Mesenchymal stem cell (in vitro differentiated cells and primary cell): Measurements from ENCODE around the gene SHISA4.
A peak's percentile ranks its signal among the peaks of the same experiment; 100 is the strongest.

ENCODE experiments used
- DNase-seq: peaks from one replicate; pipeline ENCODE4 v3.0.0-alpha.2; 2013
- H2AFZ ChIP-seq: one replicate; pipeline ENCODE4 v1.6.1; 2013; ENCODE audit warnings: low read depth, mild to moderate bottlenecking, control low read depth, inconsistent platforms, low read length, moderate library complexity
- H2AK5ac ChIP-seq: 2 replicates; pipeline ENCODE4 v1.6.1; 2013; ENCODE audit warnings: low read length, moderate library complexity, mild to moderate bottlenecking, inconsistent platforms; ENCODE audit not compliant: severe bottlenecking
- H2BK120ac ChIP-seq: one replicate; pipeline ENCODE4 v1.6.1; 2013; ENCODE audit warnings: low read depth, mild to moderate bottlenecking, inconsistent platforms, low read length, moderate library complexity
- H2BK12ac ChIP-seq, 2 experiments: one replicate each; pipeline ENCODE4 v1.6.1; 2013; ENCODE audit warnings: inconsistent platforms in 2 of 2, low read length in 2 of 2, mild to moderate bottlenecking in 2 of 2, moderate library complexity in 2 of 2, control low read depth in 1 of 2
- H2BK15ac ChIP-seq: one replicate; pipeline ENCODE4 v1.6.1; 2013; ENCODE audit warnings: mild to moderate bottlenecking, low read depth, inconsistent platforms; ENCODE audit not compliant: poor library complexity, severe bottlenecking
- H2BK5ac ChIP-seq: 2 replicates; pipeline ENCODE4 v1.6.1; 2013; ENCODE audit warnings: low read depth, mild to moderate bottlenecking, low read length, control low read depth, inconsistent platforms; ENCODE audit not compliant: poor library complexity, severe bottlenecking
- H3K14ac ChIP-seq, 2 experiments: one replicate each; pipeline ENCODE4 v1.6.1; 2013; ENCODE audit warnings: inconsistent platforms in 2 of 2, low read length in 2 of 2, control low read depth in 1 of 2, mild to moderate bottlenecking in 1 of 2, moderate library complexity in 1 of 2
- H3K18ac ChIP-seq, 2 experiments: one replicate each; pipeline ENCODE4 v1.6.1; 2013; ENCODE audit warnings: inconsistent platforms in 2 of 2, low read length in 2 of 2, control low read depth in 1 of 2, low read depth in 1 of 2, mild to moderate bottlenecking in 1 of 2
- H3K23ac ChIP-seq, 2 experiments: one replicate each; pipeline ENCODE4 v1.6.1; 2013; ENCODE audit warnings: inconsistent platforms in 2 of 2, low read length in 2 of 2, mild to moderate bottlenecking in 2 of 2, moderate library complexity in 2 of 2, control low read depth in 1 of 2
- H3K27ac ChIP-seq: 2 replicates; pipeline ENCODE4 v1.5.1; 2013; ENCODE audit warnings: mild to moderate bottlenecking, moderate library complexity, low read length, control low read depth, inconsistent platforms; ENCODE audit not compliant: poor library complexity, severe bottlenecking
- H3K27me3 ChIP-seq, 2 experiments: 2 replicates each; pipeline versions ENCODE4 v1.6.1 to v1.7.0; 2013; ENCODE audit warnings: low read length in 2 of 2, mild to moderate bottlenecking in 2 of 2, moderate library complexity in 2 of 2, control low read depth in 1 of 2, inconsistent platforms in 1 of 2; ENCODE audit not compliant: control insufficient read depth in 1 of 2, insufficient read depth in 1 of 2
- H3K36me3 ChIP-seq, 2 experiments: 2 replicates each; pipeline versions ENCODE4 v1.6.1 to v1.7.0; 2013; ENCODE audit warnings: low read length in 2 of 2, control low read depth in 1 of 2, inconsistent platforms in 1 of 2, low read depth in 1 of 2, mild to moderate bottlenecking in 1 of 2; ENCODE audit not compliant: insufficient read depth in 2 of 2, control insufficient read depth in 1 of 2
- H3K4ac ChIP-seq, 2 experiments: one replicate each; pipeline ENCODE4 v1.6.1; 2013; ENCODE audit warnings: inconsistent platforms in 2 of 2, low read length in 2 of 2, mild to moderate bottlenecking in 2 of 2, moderate library complexity in 2 of 2, control low read depth in 1 of 2, low read depth in 1 of 2
- H3K4me1 ChIP-seq: 2 replicates; pipeline ENCODE4 v1.6.1; 2013; ENCODE audit warnings: low read depth, low read length, control low read depth; ENCODE audit not compliant: control insufficient read depth, insufficient read depth
- H3K4me2 ChIP-seq: 2 replicates; pipeline ENCODE4 v1.6.1; 2013; ENCODE audit warnings: low read length, mild to moderate bottlenecking, inconsistent platforms; ENCODE audit not compliant: poor library complexity, severe bottlenecking
- H3K4me3 ChIP-seq, 2 experiments: 2 replicates each; pipeline versions ENCODE4 v1.5.1 to v1.7.0; 2013; ENCODE audit warnings: low read length in 2 of 2, mild to moderate bottlenecking in 2 of 2, control low read depth in 1 of 2, low read depth in 1 of 2; ENCODE audit not compliant: insufficient read depth in 1 of 2
- H3K79me1 ChIP-seq: replicated peaks from 2 replicates; pipeline ENCODE4 v1.6.1; 2013; ENCODE audit warnings: mild to moderate bottlenecking, control low read depth, low read length, inconsistent platforms; ENCODE audit not compliant: poor library complexity, severe bottlenecking
- H3K9ac ChIP-seq: 2 replicates; pipeline ENCODE4 v1.7.0; 2013; ENCODE audit warnings: mild to moderate bottlenecking, low read length, moderate library complexity
- H3K9me3 ChIP-seq: 2 replicates; pipeline ENCODE4 v1.7.0; 2013; ENCODE audit warnings: mild to moderate bottlenecking, low read length; ENCODE audit not compliant: control insufficient read depth
- H4K8ac ChIP-seq: one replicate; pipeline ENCODE4 v1.6.1; 2013; ENCODE audit warnings: inconsistent platforms, mild to moderate bottlenecking, low read length, moderate library complexity
- H4K91ac ChIP-seq: one replicate; pipeline ENCODE4 v1.6.1; 2013; ENCODE audit warnings: mild to moderate bottlenecking, low read length, inconsistent platforms
- WGBS: methylation state at CpG from one replicate; pipeline ENCODE4 v1.1.7; 2013; ENCODE audit warnings: mixed read lengths; 5-methylcytosine and 5-hydroxymethylcytosine counted together

The SHISA4 gene

DNA sequence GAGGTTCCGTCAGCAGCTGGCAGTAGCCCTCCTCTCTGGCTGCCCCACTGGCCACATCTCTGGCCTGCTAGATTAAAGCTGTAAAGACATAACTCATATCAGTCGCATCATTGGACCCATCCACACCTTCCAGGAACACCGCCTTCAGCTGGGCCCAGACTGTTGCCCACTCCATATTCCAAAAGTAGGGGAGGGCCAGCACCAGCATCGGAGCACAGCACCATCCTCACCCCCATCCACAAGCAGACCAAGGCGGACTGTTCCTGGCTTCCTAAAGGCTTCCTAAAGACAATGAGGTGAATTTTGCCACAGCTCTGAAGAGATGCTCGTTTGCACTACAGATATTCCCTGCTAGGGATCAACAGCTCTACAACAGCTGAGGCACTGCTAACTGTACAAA lies 3.5 kb downstream of the SHISA4 start:
- H2AK5ac ChIP-seq, result no peak overlapping the region
- no peak overlapping the region for H2BK5ac ChIP-seq
- no peak overlapping the region for H3K23ac ChIP-seq
- no peak overlapping the region for H3K14ac ChIP-seq
- H3K9ac ChIP-seq, result no peak overlapping the region
- no peak overlapping the region for H2BK12ac ChIP-seq
- WGBS, result 94% methylated on average over 5 of the region's 6 CpGs
- no peak for DNase-seq
- H2BK120ac ChIP-seq, result no peak overlapping the region
- no peak overlapping the region for H3K4me2 ChIP-seq
- H3K36me3 ChIP-seq, result peaks cover 15 to 19% of the 10 kb centered on the region in 2 experiments
- peaks cover 7% of the 10 kb centered on the region for H3K79me1 ChIP-seq
- H3K18ac ChIP-seq, result no peak overlapping the region
- H3K27me3 ChIP-seq, result no peaks in the 10 kb centered on the region
- no peak overlapping the region for H2BK15ac ChIP-seq
- no peaks in the 10 kb centered on the region for H3K9me3 ChIP-seq
- no peak overlapping the region for H3K27ac ChIP-seq
- H4K8ac ChIP-seq, result no peak overlapping the region
- H3K4ac ChIP-seq, result no peak overlapping the region
- H4K91ac ChIP-seq, result no peak overlapping the region
- H2AFZ ChIP-seq, result no peak overlapping the region
- H3K4me1 ChIP-seq, result peaks cover 24% of the 10 kb centered on the region
- no peak overlapping the region for H3K4me3 ChIP-seq

GRCh38 chr1:201893431-201893830 lies 4.7 kb downstream of the SHISA4 start:
- H2BK15ac ChIP-seq, result no peak overlapping the region

GRCh38 chr1:201894343-201895119 lies 5.8 kb downstream of the SHISA4 start:
- no peak overlapping the region for H3K27ac ChIP-seq
- peaks cover 12% of the 10 kb centered on the region for H3K4me1 ChIP-seq
- H3K18ac ChIP-seq, result no peak overlapping the region
- H2BK120ac ChIP-seq, result no peak overlapping the region
- no peak overlapping the region for H3K4me2 ChIP-seq
- peaks cover 19 to 33% of the 10 kb centered on the region in 2 experiments for H3K36me3 ChIP-seq
- H2BK15ac ChIP-seq, result no peak overlapping the region
- H2AFZ ChIP-seq, result peak overlapping the region; percentile 8
- H2BK12ac ChIP-seq, result no peak overlapping the region
- no peak overlapping the region for H2BK5ac ChIP-seq
- no peak overlapping the region for H3K9ac ChIP-seq
- no peak overlapping the region for H3K4me3 ChIP-seq
- 63% methylated on average over 5 of the region's 5 CpGs for WGBS
- H3K9me3 ChIP-seq, result no peaks in the 10 kb centered on the region
- H3K23ac ChIP-seq, result no peak overlapping the region
- H3K27me3 ChIP-seq, result no peaks in the 10 kb centered on the region
- H3K4ac ChIP-seq, result no peak overlapping the region
- H4K91ac ChIP-seq, result no peak overlapping the region
- DNase-seq, result no peak
- H2AK5ac ChIP-seq, result no peak overlapping the region
- no peak overlapping the region for H3K14ac ChIP-seq
- H3K79me1 ChIP-seq, result no peaks in the 10 kb centered on the region
- H4K8ac ChIP-seq, result no peak overlapping the region

More at GRCh38 chr1:201893431-201893830, 4.7 kb downstream of the SHISA4 start:
- Histone ChIP-seq H3K79me1 (peaks cover 7% of the 10 kb centered on the region), H2BK5ac (no peak overlapping the region), H3K23ac (no peak overlapping the region), H3K9me3 (no peaks in the 10 kb centered on the region), H4K91ac (no peak overlapping the region), H3K4ac (no peak overlapping the region), H3K9ac (no peak overlapping the region), H3K4me2 (no peak overlapping the region), H2AK5ac (no peak overlapping the region), H2BK120ac (no peak overlapping the region), H2BK12ac (no peak overlapping the region), H4K8ac (no peak overlapping the region), H3K36me3 (peaks cover 19 to 26% of the 10 kb centered on the region in 2 experiments), H3K14ac (no peak overlapping the region), H3K4me1 (peaks cover 18% of the 10 kb centered on the region), H3K27me3 (no peaks in the 10 kb centered on the region), H3K27ac (no peak overlapping the region), H2AFZ (no peak overlapping the region), H3K4me3 (no peak overlapping the region), H3K18ac (no peak overlapping the region)
- WGBS, result 63% methylated on average over 3 of the region's 3 CpGs
- no peak for DNase-seq

DNA sequence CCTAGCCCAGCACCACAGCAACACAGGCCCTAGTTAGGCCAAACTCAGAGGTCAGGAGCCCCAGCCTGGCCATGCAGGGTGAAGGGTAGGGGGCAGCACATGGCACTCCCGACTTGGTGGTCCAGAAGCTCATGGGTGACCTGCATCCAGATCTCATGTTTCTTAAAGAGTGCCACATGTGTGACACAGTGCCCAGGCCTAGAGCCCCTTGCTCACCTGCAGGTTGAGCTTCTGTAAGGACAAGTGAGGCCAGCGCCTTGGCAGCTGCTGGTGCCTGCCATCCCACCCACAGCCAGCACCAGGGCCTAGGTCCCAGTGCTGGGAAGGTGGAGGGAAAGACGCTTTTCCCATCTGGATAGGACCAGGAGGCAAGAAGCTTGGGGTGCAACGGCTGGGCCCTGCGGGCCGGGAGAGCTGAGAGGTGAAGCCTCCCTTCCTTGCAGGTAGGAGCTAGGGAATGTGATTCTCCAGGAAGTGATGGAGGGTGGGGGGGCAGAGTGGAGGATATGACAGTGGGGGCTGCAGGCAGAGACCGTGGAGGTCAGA lies 6.5 kb downstream of the SHISA4 start:
- Histone ChIP-seq H2AFZ (no peak overlapping the region), H3K23ac (no peak overlapping the region), H2BK12ac (no peak overlapping the region), H3K9ac (no peak overlapping the region), H4K91ac (no peak overlapping the region), H3K36me3 (peaks cover 19 to 38% of the 10 kb centered on the region in 2 experiments), H3K4me1 (peaks cover 9% of the 10 kb centered on the region), H4K8ac (no peak overlapping the region), H3K27ac (no peak overlapping the region), H2BK15ac (no peak overlapping the region), H2AK5ac (no peak overlapping the region), H3K4ac (no peak overlapping the region), H3K4me3 (no peak overlapping the region), H3K14ac (no peak overlapping the region), H3K18ac (no peak overlapping the region), H3K27me3 (no peaks in the 10 kb centered on the region), H3K9me3 (no peaks in the 10 kb centered on the region), H3K4me2 (no peak overlapping the region), H2BK5ac (no peak overlapping the region), H2BK120ac (no peak overlapping the region), H3K79me1 (no peaks in the 10 kb centered on the region)
- 85% methylated on average over 7 of the region's 7 CpGs for WGBS
- DNase-seq, result no peak
